UCSD-AML1 (cell line): ENCODE data around the gene C16orf95.
"Not testable (repeated sequence)": the region's sequence is repeated elsewhere in the genome, so short reads cannot be mapped to it uniquely, and the experiment has no call there.

Source experiments
- DNase-seq: peaks from one replicate; lab custom pipeline; 2025; ENCODE audit not compliant: unreplicated experiment; lab: John Stamatoyannopoulos, UW

The C16orf95 gene

GRCh38 chr16:87293990-87294389 is 23.2 kb downstream of the C16orf95 start:
- no peak for DNase-seq

GRCh38 chr16:87291944-87292343 is 25.2 kb downstream of the C16orf95 start:
- DNase-seq: no peak

- DNase-seq: no peak
These were observed 28.3 kb downstream of the C16orf95 start for GRCh38 chr16:87288753-87289362.

GRCh38 chr16:87286839-87287626 is 30.2 kb downstream of the C16orf95 start:
- no peak for DNase-seq

- no peak for DNase-seq
These were observed 33.0 kb downstream of the C16orf95 start for GRCh38 chr16:87284183-87284582.

GRCh38 chr16:87279094-87279658 is 38.0 kb downstream of the C16orf95 start:
- DNase-seq: no peak

GRCh38 chr16:87278191-87279093 is 38.8 kb downstream of the C16orf95 start:
- peak; percentile 77 for DNase-seq

- no peak for DNase-seq
These were observed 40.3 kb downstream of the C16orf95 start for GRCh38 chr16:87276924-87277323.

GRCh38 chr16:87276091-87276701 is 41.0 kb downstream of the C16orf95 start:
- DNase-seq: peak; percentile 58

- no peak for DNase-seq
These were observed 42.4 kb downstream of the C16orf95 start for GRCh38 chr16:87274794-87275193.

- no peak for DNase-seq
These were observed 43.6 kb downstream of the C16orf95 start for GRCh38 chr16:87273471-87274030.

- no peak for DNase-seq
These were observed 45.9 kb downstream of the C16orf95 start for GRCh38 chr16:87271256-87271655.

- no peak for DNase-seq
These were observed 49.6 kb downstream of the C16orf95 start for GRCh38 chr16:87267566-87267965.

GRCh38 chr16:87266846-87267245 is 50.3 kb downstream of the C16orf95 start:
- no peak for DNase-seq

- DNase-seq: no peak
These were observed 51.9 kb downstream of the C16orf95 start for GRCh38 chr16:87265261-87265660.

GRCh38 chr16:87264634-87265033 is 52.6 kb downstream of the C16orf95 start:
- no peak for DNase-seq

GRCh38 chr16:87263418-87264052 is 53.7 kb downstream of the C16orf95 start:
- no peak for DNase-seq

- no peak for DNase-seq
These were observed 57.8 kb downstream of the C16orf95 start for GRCh38 chr16:87259431-87259830.

GRCh38 chr16:87258653-87259052 is 58.5 kb downstream of the C16orf95 start:
- DNase-seq: not testable (repeated sequence)

- DNase-seq: no peak
These were observed 61.3 kb downstream of the C16orf95 start for GRCh38 chr16:87255866-87256265.
